ENCODE data around the gene PHF13.

The PHF13 gene

GRCh38 chr1:6660415-6661049 lies 47.0 kb downstream of the PHF13 start:
- TF ChIP-seq, protein P1, sequence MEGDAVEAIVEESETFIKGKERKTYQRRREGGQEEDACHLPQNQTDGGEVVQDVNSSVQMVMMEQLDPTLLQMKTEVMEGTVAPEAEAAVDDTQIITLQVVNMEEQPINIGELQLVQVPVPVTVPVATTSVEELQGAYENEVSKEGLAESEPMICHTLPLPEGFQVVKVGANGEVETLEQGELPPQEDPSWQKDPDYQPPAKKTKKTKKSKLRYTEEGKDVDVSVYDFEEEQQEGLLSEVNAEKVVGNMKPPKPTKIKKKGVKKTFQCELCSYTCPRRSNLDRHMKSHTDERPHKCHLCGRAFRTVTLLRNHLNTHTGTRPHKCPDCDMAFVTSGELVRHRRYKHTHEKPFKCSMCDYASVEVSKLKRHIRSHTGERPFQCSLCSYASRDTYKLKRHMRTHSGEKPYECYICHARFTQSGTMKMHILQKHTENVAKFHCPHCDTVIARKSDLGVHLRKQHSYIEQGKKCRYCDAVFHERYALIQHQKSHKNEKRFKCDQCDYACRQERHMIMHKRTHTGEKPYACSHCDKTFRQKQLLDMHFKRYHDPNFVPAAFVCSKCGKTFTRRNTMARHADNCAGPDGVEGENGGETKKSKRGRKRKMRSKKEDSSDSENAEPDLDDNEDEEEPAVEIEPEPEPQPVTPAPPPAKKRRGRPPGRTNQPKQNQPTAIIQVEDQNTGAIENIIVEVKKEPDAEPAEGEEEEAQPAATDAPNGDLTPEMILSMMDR (IDR thresholded peaks at IDR 0.05): no peak

GRCh38 chr1:6666696-6667095 lies 53.2 kb downstream of the PHF13 start:
- TF ChIP-seq, protein P1 (IDR thresholded peaks at IDR 0.05): no peak

DNA sequence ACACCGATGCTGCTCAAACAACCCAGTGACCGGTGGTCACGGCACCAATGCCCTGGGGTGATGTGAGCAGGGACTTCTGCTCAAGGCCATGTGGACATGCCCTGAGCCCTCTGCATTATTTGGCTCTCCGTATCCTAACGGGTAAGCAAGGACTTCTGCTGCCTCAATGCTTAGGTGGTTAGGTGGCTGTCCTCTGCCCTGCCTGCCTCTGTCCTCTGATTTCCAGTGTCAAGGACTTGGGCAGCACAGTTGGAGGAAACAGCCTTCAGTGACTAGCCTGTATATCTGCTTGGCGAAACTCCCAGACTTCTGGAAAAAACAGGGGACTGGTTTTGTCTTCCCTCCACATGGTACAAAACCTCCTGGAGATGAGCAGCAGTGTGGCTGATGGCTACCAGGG lies 53.6 kb downstream of the PHF13 start:
- TF ChIP-seq, protein P1 (IDR thresholded peaks at IDR 0.05): no peak

GRCh38 chr1:6668503-6668902 lies 55.0 kb downstream of the PHF13 start:
- TF ChIP-seq, protein P1 (IDR thresholded peaks at IDR 0.05): no peak

- TF ChIP-seq, protein P1 (IDR thresholded peaks at IDR 0.05): no peak
These were observed 59.0 kb downstream of the PHF13 start for GRCh38 chr1:6672558-6672957.

All from LNCAP (cell line).